Psoas muscle (tissue), 8 donors: ENCODE results near the gene FAM50A. TPM values are rescaled to one million over a fixed set of nuclear protein-coding genes. Genes with fewer than 3 reads are reported as not detected.

Experiments
- ATAC-seq, 4 donors: fragments of 200-7000 bp; cut with Tn5 transposase; one replicate each; pipeline ENCODE4 v1.9.1; 2020; ENCODE audit warnings: moderate library complexity in 3 of 4, mild to moderate bottlenecking in 2 of 4
- DNase-seq, 2 donors: peaks; one replicate each; pipeline ENCODE4 v3.0.0-alpha.2; 2020
- H3K27ac ChIP-seq: fragments of 200-600 bp; one replicate; pipeline ENCODE4 v1.8.0; 2022
- H3K27me3 ChIP-seq, 3 donors: fragments of 200-600 bp in 1 of 3; one replicate each; pipeline versions ENCODE4 v1.6.1 to v1.8.0; 2013 to 2022; ENCODE audit warnings: low read length in 2 of 3, mild to moderate bottlenecking in 2 of 3, moderate library complexity in 1 of 3; ENCODE audit not compliant: insufficient read depth in 3 of 3
- H3K36me3 ChIP-seq, 2 donors: fragments of 200-600 bp in 1 of 2; one replicate each; pipeline versions ENCODE4 v1.6.1 to v1.8.0; 2013 to 2022; ENCODE audit warnings: low read depth in 1 of 2, mild to moderate bottlenecking in 1 of 2, moderate library complexity in 1 of 2; ENCODE audit not compliant: insufficient read depth in 1 of 2
- H3K4me1 ChIP-seq: fragments of 200-600 bp; one replicate; pipeline ENCODE4 v1.8.0; 2022
- H3K4me3 ChIP-seq: fragments of 200-600 bp; one replicate; pipeline ENCODE4 v1.8.0; 2022; ENCODE audit warnings: mild to moderate bottlenecking
- H3K9me3 ChIP-seq: fragments of 200-600 bp; one replicate; pipeline ENCODE4 v1.8.0; 2022
- WGBS, 3 donors: extraction: QIAGEN DNeasy Blood & Tissue Kit; methylation state at CpG; one replicate each; pipeline versions ENCODE4 v1.1.6 to v1.1.7; 2013; 5-methylcytosine and 5-hydroxymethylcytosine counted together
- intact Hi-C, 2 donors: fragments of 100-400 bp; cut with DNase I; formaldehyde crosslinking; loops; one replicate each; pipeline versions ENCODE4 v1.11.0 to v1.14.2; 2022
- polyA plus RNA-seq, 3 donors: library from polyadenylated mRNA; stranded (reverse); fragments of 200-250 nt; gene quantifications; one replicate each; pipeline ENCODE4 v1.2.3, GENCODE V29; 2013
- total RNA-seq, 4 donors: library from RNA; stranded (reverse); fragmentation: NEBNext Ultra II Directional in 2 of 4; extraction: Animal tissue kit (Norgen Biotek cat#: 25700) in 2 of 4; gene quantifications; one replicate each; pipeline versions ENCODE4 v1.2.1 to v1.2.4, GENCODE V29; 2021 to 2023
- TF ChIP-seq, protein P1 (sequence below): fragments of 200-600 bp; IDR thresholded peaks from one replicate; pipeline ENCODE4 v1.8.0; 2022; ENCODE audit warnings: antibody characterized with exemption
- donor health status: healthy with polysubstance abuse.
- donor health status: DM: no; HTN: no; CAD: no; lungs with moderate emphysema.
- donor health status: Bipolar disorder and iron deficiency.
- donor health status: healthy.
- donor health status: DM: yes; HTN: yes; CAD: no.
- donor health status: DM: no; HTN: no; CAD: no.
- donor health status: DM: no; HTN: no; CAD: no.
- donor health status: DM: yes; HTN: yes; CAD: no.

Gene FAM50A
- total and polyA plus RNA-seq, 7 donors, result 48.6 to 117 (median 59.6) TPM

GRCh38 chrX:154412468-154412867 lies 31.5 kb upstream of the FAM50A start:
- no peak for ATAC-seq
- H3K4me3 ChIP-seq, result peak overlapping the region; percentile 84
- TF ChIP-seq, protein P1, sequence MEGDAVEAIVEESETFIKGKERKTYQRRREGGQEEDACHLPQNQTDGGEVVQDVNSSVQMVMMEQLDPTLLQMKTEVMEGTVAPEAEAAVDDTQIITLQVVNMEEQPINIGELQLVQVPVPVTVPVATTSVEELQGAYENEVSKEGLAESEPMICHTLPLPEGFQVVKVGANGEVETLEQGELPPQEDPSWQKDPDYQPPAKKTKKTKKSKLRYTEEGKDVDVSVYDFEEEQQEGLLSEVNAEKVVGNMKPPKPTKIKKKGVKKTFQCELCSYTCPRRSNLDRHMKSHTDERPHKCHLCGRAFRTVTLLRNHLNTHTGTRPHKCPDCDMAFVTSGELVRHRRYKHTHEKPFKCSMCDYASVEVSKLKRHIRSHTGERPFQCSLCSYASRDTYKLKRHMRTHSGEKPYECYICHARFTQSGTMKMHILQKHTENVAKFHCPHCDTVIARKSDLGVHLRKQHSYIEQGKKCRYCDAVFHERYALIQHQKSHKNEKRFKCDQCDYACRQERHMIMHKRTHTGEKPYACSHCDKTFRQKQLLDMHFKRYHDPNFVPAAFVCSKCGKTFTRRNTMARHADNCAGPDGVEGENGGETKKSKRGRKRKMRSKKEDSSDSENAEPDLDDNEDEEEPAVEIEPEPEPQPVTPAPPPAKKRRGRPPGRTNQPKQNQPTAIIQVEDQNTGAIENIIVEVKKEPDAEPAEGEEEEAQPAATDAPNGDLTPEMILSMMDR, result no peak
- H3K4me1 ChIP-seq, result no peaks in the 10 kb centered on the region
- DNase-seq, result peak in 1 of 2 donors; percentile 69
- H3K27ac ChIP-seq, result peak overlapping the region; percentile 94
- intact Hi-C loops, result no loop called here
- 30 to 56% (median 40%) methylated on average over 2 to 4 of the region's 4 CpGs for whole genome bisulfite sequencing, 3 donors
- peaks cover 0 to 7% of the 10 kb centered on the region in 2 donors for H3K36me3 ChIP-seq
- no peaks in the 10 kb centered on the region for H3K27me3 ChIP-seq
- no peaks in the 10 kb centered on the region for H3K9me3 ChIP-seq

DNA sequence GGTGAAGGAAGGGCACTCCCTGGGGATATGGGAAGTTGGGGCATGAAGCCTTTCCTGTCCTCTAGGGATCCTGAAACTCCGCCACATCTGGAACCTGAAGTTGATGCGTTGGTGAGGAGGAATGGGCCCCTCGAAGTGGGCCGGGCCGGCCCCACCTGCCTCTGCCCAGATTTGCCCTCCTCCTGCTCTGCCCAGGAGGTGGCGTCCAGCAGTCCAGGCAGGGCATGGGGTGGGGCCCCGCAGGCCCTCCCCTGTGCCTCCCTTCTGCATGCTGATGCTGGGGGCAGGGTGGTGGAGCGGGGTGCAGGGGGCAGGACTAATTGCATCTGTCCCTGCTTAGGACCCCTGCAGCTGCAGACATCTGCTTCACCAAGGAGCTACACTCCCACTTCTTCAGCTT lies 30.8 kb upstream of the FAM50A start:
- Histone ChIP-seq H3K9me3 (no peaks in the 10 kb centered on the region), H3K36me3 (peaks cover 0 to 9% of the 10 kb centered on the region in 2 donors), H3K4me3 (no peak overlapping the region), H3K4me1 (no peaks in the 10 kb centered on the region), H3K27me3 (no peaks in the 10 kb centered on the region), H3K27ac (no peak overlapping the region)
- DNase-seq (no peak), ATAC-seq (no peak)
- intact Hi-C loops, result no loop called here
- WGBS, 3 donors, result 71 to 100% (median 75%) methylated on average over 2 to 8 of the region's 8 CpGs
- TF ChIP-seq, protein P1, result no peak

GRCh38 chrX:154417157-154417556 lies 26.8 kb upstream of the FAM50A start:
- peaks cover 0 to 9% (median 0%) of the 10 kb centered on the region in 3 donors for H3K27me3 ChIP-seq
- peaks cover 0 to 16% of the 10 kb centered on the region in 2 donors for H3K36me3 ChIP-seq
- no peak overlapping the region for H3K4me3 ChIP-seq
- peaks cover 3% of the 10 kb centered on the region for H3K4me1 ChIP-seq
- intact Hi-C loops, result loop anchor here in 1 of 2 donors (5.0 kb wide), 1 partner anchor 115 kb away; no protein-coding TSS in a partner anchor
- ATAC-seq (peak in 1 of 4 donors; percentile 32), DNase-seq (no peak)
- H3K9me3 ChIP-seq, result no peaks in the 10 kb centered on the region
- H3K27ac ChIP-seq, result no peak overlapping the region
- TF ChIP-seq, protein P1, result no peak
- 38 to 59% (median 49%) methylated on average over 7 of the region's 7 CpGs for WGBS, 3 donors

- TF ChIP-seq, protein P1, result no peak
- H3K4me3 ChIP-seq, result no peak overlapping the region
- DNase-seq, result no peak
- peaks cover 0 to 9% (median 0%) of the 10 kb centered on the region in 3 donors for H3K27me3 ChIP-seq
- H3K27ac ChIP-seq, result peak overlapping the region; percentile 16
- no peak for ATAC-seq
- 83 to 97% (median 88%) methylated on average over 8 of the region's 8 CpGs for whole genome bisulfite sequencing, 3 donors
- H3K36me3 ChIP-seq, result peaks cover 0 to 9% of the 10 kb centered on the region in 2 donors
- intact Hi-C loops, result loop anchor here in 1 of 2 donors (5.0 kb wide), 1 partner anchor 113 kb away; no protein-coding TSS in a partner anchor
- H3K4me1 ChIP-seq, result peaks cover 3% of the 10 kb centered on the region
- H3K9me3 ChIP-seq, result no peaks in the 10 kb centered on the region
Observed at GRCh38 chrX:154419189-154419588, 24.8 kb upstream of the FAM50A start.
